Activated naive CD8-positive, alpha-beta T cell treated with anti-CD3 and anti-CD28 coated beads for 36 hours (primary cell): ENCODE data around the gene KLHDC8A. TPM values are rescaled to one million over a fixed set of nuclear protein-coding genes. Genes with fewer than 3 reads are reported as not detected.
"Not testable (repeated sequence)": the region's sequence is repeated elsewhere in the genome, so short reads cannot be mapped to it uniquely, and the experiment has no call there.

Source experiments
- DNase-seq: peaks from one replicate; pipeline ENCODE4 v3.0.0; 2021
- H3K27ac Mint-ChIP-seq: one replicate; pipeline ENCODE4 v1.8.0; 2022; ENCODE audit warnings: mild to moderate bottlenecking, moderate library complexity, mixed read lengths
- H3K27me3 Mint-ChIP-seq: one replicate; pipeline ENCODE4 v1.8.0; 2022; ENCODE audit warnings: mild to moderate bottlenecking, mixed read lengths
- H3K36me3 Mint-ChIP-seq: one replicate; pipeline ENCODE4 v1.8.0; 2021; ENCODE audit warnings: mild to moderate bottlenecking, mixed read lengths
- H3K4me1 Mint-ChIP-seq: one replicate; pipeline ENCODE4 v1.8.0; 2021; ENCODE audit warnings: mixed read lengths
- H3K4me3 Mint-ChIP-seq: one replicate; pipeline ENCODE4 v1.8.0; 2022; ENCODE audit warnings: mild to moderate bottlenecking, moderate library complexity, mixed read lengths
- H3K9me3 Mint-ChIP-seq: one replicate; pipeline ENCODE4 v1.8.0; 2022; ENCODE audit warnings: mixed read lengths
- total RNA-seq, 2 experiments: library from RNA; stranded (reverse); gene quantifications; one replicate each; pipeline ENCODE4 v1.2.3, GENCODE V29; 2021

KLHDC8A gene
- total RNA-seq, 2 experiments from 2014 or later, result not detected

- no peak for DNase-seq
- no peaks in the 10 kb centered on the region for H3K9me3 Mint-ChIP-seq
- no peak overlapping the region for H3K4me3 Mint-ChIP-seq
- H3K27ac Mint-ChIP-seq, result no peak overlapping the region
- peaks cover 11% of the 10 kb centered on the region for H3K4me1 Mint-ChIP-seq
- H3K36me3 Mint-ChIP-seq, result no peaks in the 10 kb centered on the region
- peaks cover 30% of the 10 kb centered on the region for H3K27me3 Mint-ChIP-seq
Measured at GRCh38 chr1:205375835-205376545, 19.3 kb upstream of the KLHDC8A start.

GRCh38 chr1:205374210-205375078 lies 17.7 kb upstream of the KLHDC8A start:
- Mint-ChIP-seq H3K36me3 (no peaks in the 10 kb centered on the region), H3K27me3 (peaks cover 30% of the 10 kb centered on the region), H3K4me1 (peaks cover 11% of the 10 kb centered on the region), H3K9me3 (no peaks in the 10 kb centered on the region), H3K27ac (no peak overlapping the region), H3K4me3 (no peak overlapping the region)
- DNase-seq, result no peak

- Mint-ChIP-seq H3K9me3 (no peaks in the 10 kb centered on the region), H3K4me1 (peaks cover 11% of the 10 kb centered on the region), H3K27ac (no peak overlapping the region), H3K36me3 (no peaks in the 10 kb centered on the region), H3K27me3 (peaks cover 26% of the 10 kb centered on the region), H3K4me3 (no peak overlapping the region)
- DNase-seq, result no peak
Measured at GRCh38 chr1:205373798-205374175, 17.1 kb upstream of the KLHDC8A start.

DNA sequence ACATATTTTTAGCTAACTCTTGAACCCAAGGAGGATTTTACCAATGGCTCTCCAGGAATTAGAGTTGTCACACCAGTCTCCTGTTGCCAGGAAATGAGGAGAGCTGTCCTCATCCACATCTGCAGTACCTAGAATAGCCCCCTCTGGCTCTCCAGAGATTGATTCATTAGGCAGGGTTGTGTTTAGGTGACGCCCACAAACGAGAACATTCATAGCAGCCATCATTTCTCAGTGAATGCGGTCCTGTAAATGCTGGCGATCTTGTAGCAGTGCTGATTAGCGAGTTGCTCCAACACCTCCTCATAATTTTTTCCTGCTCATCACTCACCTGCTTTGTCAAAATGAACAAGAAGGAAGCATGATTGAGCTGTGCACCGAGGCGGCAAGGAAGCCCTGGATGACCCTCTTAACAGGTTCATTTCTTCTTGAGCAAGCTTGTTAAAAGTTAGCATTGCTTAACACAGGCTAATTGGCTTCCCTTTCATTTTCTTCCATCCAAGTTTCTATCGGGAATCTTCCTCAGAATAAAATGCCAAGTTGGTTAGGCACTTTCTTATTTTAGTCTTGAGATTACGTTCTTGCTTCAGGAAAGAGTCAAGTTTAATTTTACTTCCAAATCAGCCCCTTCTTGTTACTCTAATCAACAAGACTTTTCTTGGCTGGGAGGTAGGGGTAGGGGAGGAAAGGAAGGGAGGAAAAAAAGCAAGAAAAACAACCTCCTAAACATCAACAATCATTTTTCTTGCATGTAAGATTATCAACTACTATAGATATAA lies 16.5 kb upstream of the KLHDC8A start:
- DNase-seq, result no peak
- Mint-ChIP-seq H3K27ac (no peak overlapping the region), H3K4me1 (peaks cover 11% of the 10 kb centered on the region), H3K9me3 (no peaks in the 10 kb centered on the region), H3K36me3 (no peaks in the 10 kb centered on the region), H3K4me3 (no peak overlapping the region), H3K27me3 (peaks cover 25% of the 10 kb centered on the region)

DNA sequence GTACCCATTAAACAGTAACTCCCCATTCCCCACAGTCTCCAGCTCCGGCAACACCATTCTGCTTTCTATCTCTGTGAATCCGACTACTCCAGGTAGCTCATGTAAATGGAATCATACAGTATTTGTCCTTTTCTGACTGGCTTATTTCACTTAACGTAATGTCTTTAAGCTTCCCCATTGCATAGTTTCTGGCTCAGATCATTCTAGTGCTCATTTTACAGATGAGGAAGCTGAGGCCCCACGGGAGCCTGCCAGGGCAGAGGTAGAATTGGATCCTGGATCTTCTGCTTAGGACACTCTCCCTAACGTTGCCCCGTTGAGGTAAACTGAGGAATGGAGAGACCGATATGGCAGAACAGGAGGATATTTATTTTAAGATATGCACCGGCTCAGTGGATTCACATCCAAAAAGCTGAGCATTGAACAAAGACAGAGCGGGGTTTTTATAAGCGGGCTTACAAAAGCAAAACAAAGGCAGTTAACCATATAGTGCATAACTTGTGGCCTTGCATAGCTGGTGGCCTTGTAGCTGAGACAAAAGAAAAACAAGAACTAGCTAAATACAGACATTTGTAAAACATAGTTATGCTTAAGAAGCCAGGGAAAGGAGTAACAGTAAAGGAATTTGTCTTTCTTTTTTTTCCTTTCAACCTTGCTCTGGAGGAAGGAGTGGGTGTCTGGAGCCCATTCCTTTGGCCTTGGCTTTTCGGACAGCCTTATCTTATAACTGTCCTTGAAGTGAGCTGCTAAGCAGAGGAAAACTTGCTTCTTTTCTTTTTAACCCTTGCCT lies 15.3 kb upstream of the KLHDC8A start:
- H3K4me1 Mint-ChIP-seq, result peaks cover 11% of the 10 kb centered on the region
- DNase-seq, result no peak
- H3K4me3 Mint-ChIP-seq, result no peak overlapping the region
- H3K27ac Mint-ChIP-seq, result no peak overlapping the region
- peaks cover 25% of the 10 kb centered on the region for H3K27me3 Mint-ChIP-seq
- H3K9me3 Mint-ChIP-seq, result no peaks in the 10 kb centered on the region
- no peaks in the 10 kb centered on the region for H3K36me3 Mint-ChIP-seq

GRCh38 chr1:205370780-205371179 lies 14.1 kb upstream of the KLHDC8A start:
- peaks cover 15% of the 10 kb centered on the region for H3K27me3 Mint-ChIP-seq
- no peak overlapping the region for H3K4me3 Mint-ChIP-seq
- no peak overlapping the region for H3K27ac Mint-ChIP-seq
- peaks cover 11% of the 10 kb centered on the region for H3K4me1 Mint-ChIP-seq
- H3K9me3 Mint-ChIP-seq, result no peaks in the 10 kb centered on the region
- DNase-seq, result no peak
- H3K36me3 Mint-ChIP-seq, result no peaks in the 10 kb centered on the region

- peaks cover 11% of the 10 kb centered on the region for H3K4me1 Mint-ChIP-seq
- H3K27ac Mint-ChIP-seq, result no peak overlapping the region
- H3K27me3 Mint-ChIP-seq, result peaks cover 15% of the 10 kb centered on the region
- no peak overlapping the region for H3K4me3 Mint-ChIP-seq
- no peaks in the 10 kb centered on the region for H3K36me3 Mint-ChIP-seq
- no peak for DNase-seq
- no peaks in the 10 kb centered on the region for H3K9me3 Mint-ChIP-seq
Measured at GRCh38 chr1:205369701-205370123, 13.0 kb upstream of the KLHDC8A start.

DNA sequence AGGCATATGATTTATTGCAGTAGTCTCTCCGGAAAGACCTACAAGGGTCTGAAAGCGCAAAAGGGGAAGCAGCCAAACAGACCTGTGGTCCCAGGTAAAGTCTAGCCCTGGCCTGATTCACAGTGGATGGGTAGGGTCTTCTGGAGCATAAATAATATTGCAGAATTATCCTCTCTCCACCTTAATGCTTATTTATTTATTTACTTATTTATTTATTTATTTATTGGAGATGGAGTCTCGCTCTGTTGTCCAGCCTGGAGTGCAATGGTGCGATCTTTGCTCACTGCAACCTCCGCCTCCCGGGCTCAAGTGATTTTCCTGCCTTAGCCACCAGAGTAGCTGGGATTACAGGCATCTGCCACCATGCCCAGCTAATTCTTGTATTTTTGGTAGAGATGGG lies 11.8 kb upstream of the KLHDC8A start:
- no peak for DNase-seq
- no peak overlapping the region for H3K4me3 Mint-ChIP-seq
- H3K4me1 Mint-ChIP-seq, result no peaks in the 10 kb centered on the region
- H3K9me3 Mint-ChIP-seq, result no peaks in the 10 kb centered on the region
- H3K27me3 Mint-ChIP-seq, result peaks cover 14% of the 10 kb centered on the region
- no peaks in the 10 kb centered on the region for H3K36me3 Mint-ChIP-seq
- no peak overlapping the region for H3K27ac Mint-ChIP-seq

- H3K4me3 Mint-ChIP-seq, result no peak overlapping the region
- no peaks in the 10 kb centered on the region for H3K9me3 Mint-ChIP-seq
- peaks cover 3% of the 10 kb centered on the region for H3K27me3 Mint-ChIP-seq
- H3K27ac Mint-ChIP-seq, result no peak overlapping the region
- no peak for DNase-seq
- H3K36me3 Mint-ChIP-seq, result no peaks in the 10 kb centered on the region
- H3K4me1 Mint-ChIP-seq, result no peaks in the 10 kb centered on the region
Measured at GRCh38 chr1:205365945-205366463, 9.3 kb upstream of the KLHDC8A start.

GRCh38 chr1:205365086-205365485 lies 8.4 kb upstream of the KLHDC8A start:
- H3K27me3 Mint-ChIP-seq, DNase-seq, H3K4me1 Mint-ChIP-seq, H3K9me3 Mint-ChIP-seq, H3K36me3 Mint-ChIP-seq, H3K4me3 Mint-ChIP-seq, H3K27ac Mint-ChIP-seq: not testable (repeated sequence)

GRCh38 chr1:205360891-205361290 lies 4.2 kb upstream of the KLHDC8A start:
- H3K4me3 Mint-ChIP-seq, result no peak overlapping the region
- H3K9me3 Mint-ChIP-seq, result no peaks in the 10 kb centered on the region

GRCh38 chr1:205359771-205360565 lies 3.2 kb upstream of the KLHDC8A start:
- DNase-seq, result no peak
- H3K27ac Mint-ChIP-seq, result no peak overlapping the region
- no peak overlapping the region for H3K4me3 Mint-ChIP-seq
- no peaks in the 10 kb centered on the region for H3K27me3 Mint-ChIP-seq
- no peaks in the 10 kb centered on the region for H3K4me1 Mint-ChIP-seq
- H3K9me3 Mint-ChIP-seq, result no peaks in the 10 kb centered on the region
- no peaks in the 10 kb centered on the region for H3K36me3 Mint-ChIP-seq

More at GRCh38 chr1:205360891-205361290, 4.2 kb upstream of the KLHDC8A start:
- Mint-ChIP-seq H3K4me1 (no peaks in the 10 kb centered on the region), H3K27ac (no peak overlapping the region), H3K36me3 (no peaks in the 10 kb centered on the region), H3K27me3 (no peaks in the 10 kb centered on the region)
- no peak for DNase-seq

GRCh38 chr1:205358579-205358978 lies 1.9 kb upstream of the KLHDC8A start:
- H3K36me3 Mint-ChIP-seq, result no peaks in the 10 kb centered on the region
- H3K4me3 Mint-ChIP-seq, result no peak overlapping the region
- DNase-seq, result no peak
- H3K9me3 Mint-ChIP-seq, result no peaks in the 10 kb centered on the region
- H3K27me3 Mint-ChIP-seq, result peaks cover 3% of the 10 kb centered on the region
- H3K27ac Mint-ChIP-seq, result no peak overlapping the region
- no peaks in the 10 kb centered on the region for H3K4me1 Mint-ChIP-seq

DNA sequence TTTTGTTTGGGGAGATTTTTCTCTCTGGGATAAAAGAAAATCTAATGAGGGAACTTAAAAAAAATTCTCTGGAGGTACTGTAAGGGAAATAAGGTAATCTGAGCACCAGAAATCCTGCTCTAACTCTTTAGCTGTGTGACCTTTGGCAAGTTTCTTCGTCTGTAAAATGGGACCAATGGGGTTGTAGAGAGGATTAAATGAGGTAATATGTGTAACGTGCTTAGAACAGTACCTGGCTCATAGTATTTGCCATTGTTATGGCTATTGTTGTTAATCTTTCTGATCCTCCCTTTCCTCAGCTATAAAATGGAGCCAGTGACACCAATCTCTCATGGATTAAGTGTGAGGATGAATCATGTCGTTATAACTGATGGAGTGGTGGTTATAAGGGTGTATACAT lies 845 bp upstream of the KLHDC8A start:
- H3K4me3 Mint-ChIP-seq, result no peak overlapping the region
- H3K27ac Mint-ChIP-seq, result no peak overlapping the region
- no peak for DNase-seq
- peaks cover 3% of the 10 kb centered on the region for H3K27me3 Mint-ChIP-seq
- no peaks in the 10 kb centered on the region for H3K9me3 Mint-ChIP-seq
- no peaks in the 10 kb centered on the region for H3K4me1 Mint-ChIP-seq
- H3K36me3 Mint-ChIP-seq, result no peaks in the 10 kb centered on the region
